Skeletal muscle tissue (tissue), 4 donors: ENCODE measurements around the gene ACTL10. TPM values are rescaled to one million over a fixed set of nuclear protein-coding genes. Genes with fewer than 3 reads are reported as not detected.

ENCODE experiments used
- H3K27ac ChIP-seq: one replicate; pipeline ENCODE4 v1.7.0; 2013; ENCODE audit warnings: mild to moderate bottlenecking, low read depth, low read length, inconsistent platforms
- H3K27me3 ChIP-seq, 3 donors: one replicate each; pipeline ENCODE4 v1.7.0; 2013; ENCODE audit warnings: low read length in 3 of 3; ENCODE audit not compliant: control insufficient read depth in 3 of 3, insufficient read depth in 3 of 3
- H3K36me3 ChIP-seq, 3 donors: one replicate each; pipeline ENCODE4 v1.7.0; 2013; ENCODE audit warnings: low read length in 3 of 3; ENCODE audit not compliant: control insufficient read depth in 3 of 3, insufficient read depth in 3 of 3
- H3K4me1 ChIP-seq, 3 donors: one replicate each; pipeline ENCODE4 v1.7.0; 2013; ENCODE audit warnings: low read length in 3 of 3, mild to moderate bottlenecking in 3 of 3; ENCODE audit not compliant: control insufficient read depth in 3 of 3, insufficient read depth in 3 of 3
- H3K4me3 ChIP-seq, 3 donors: one replicate each; pipeline ENCODE4 v1.7.0; 2013; ENCODE audit warnings: low read length in 3 of 3
- H3K9ac ChIP-seq, 3 donors: one replicate each; pipeline ENCODE4 v1.7.0; 2013; ENCODE audit warnings: low read length in 3 of 3, mild to moderate bottlenecking in 3 of 3, moderate library complexity in 2 of 3, low read depth in 1 of 3
- H3K9me3 ChIP-seq, 3 donors: one replicate each; pipeline ENCODE4 v1.7.0; 2013; ENCODE audit warnings: low read length in 3 of 3; ENCODE audit not compliant: control insufficient read depth in 3 of 3
- total RNA-seq: library from RNA; depleted of rRNA; stranded (reverse); fragments of >200 nt; gene quantifications from one replicate; pipeline ENCODE4 v1.2.3, GENCODE V29; 2014
- donor health status: Osteomylitis.

Gene ACTL10
- total RNA-seq, 1 donor from 2014 or later: 1.0 TPM

DNA sequence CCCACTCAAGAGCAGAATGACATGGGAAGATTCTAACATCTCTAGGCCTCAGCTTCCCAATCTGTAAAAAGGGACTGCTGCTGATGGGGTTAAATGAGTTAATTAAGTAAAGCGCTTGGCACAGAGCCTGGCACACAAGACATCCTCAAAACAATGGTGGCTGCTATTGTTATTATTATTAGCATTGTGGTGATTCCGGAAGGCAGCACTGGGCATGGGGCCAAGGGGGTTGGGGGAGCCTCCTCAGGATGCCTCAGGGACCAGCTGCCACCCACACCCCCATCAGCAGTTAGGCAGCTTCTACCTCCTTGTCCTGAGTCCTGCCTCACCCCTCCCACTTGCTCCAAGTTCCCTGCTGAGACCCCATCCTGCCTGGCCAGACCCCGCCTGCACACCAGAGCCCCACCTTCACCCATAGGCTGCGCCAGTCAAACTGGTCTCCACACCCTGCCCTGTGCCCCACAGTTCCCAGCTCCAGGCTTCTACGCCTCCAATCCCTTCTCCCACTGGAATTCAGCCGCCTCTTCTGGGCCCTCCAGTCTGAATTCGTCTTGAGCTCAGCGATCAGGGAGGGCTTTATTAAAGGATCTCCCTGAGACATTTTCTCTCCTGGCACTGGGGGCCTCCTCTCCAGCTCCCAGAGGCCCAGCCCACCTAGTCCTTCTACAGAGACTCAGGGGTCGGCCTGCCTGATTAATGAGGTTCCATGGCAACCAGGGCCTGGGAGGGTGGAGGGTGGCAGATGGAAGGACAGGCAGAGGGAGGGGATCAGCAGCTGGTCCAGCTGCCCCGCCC, 18.0 kb downstream of the ACTL10 start:
- Histone ChIP-seq H3K36me3 (no peaks in the 10 kb centered on the region), H3K4me3 (no peak overlapping the region), H3K27me3 (no peaks in the 10 kb centered on the region)

DNA sequence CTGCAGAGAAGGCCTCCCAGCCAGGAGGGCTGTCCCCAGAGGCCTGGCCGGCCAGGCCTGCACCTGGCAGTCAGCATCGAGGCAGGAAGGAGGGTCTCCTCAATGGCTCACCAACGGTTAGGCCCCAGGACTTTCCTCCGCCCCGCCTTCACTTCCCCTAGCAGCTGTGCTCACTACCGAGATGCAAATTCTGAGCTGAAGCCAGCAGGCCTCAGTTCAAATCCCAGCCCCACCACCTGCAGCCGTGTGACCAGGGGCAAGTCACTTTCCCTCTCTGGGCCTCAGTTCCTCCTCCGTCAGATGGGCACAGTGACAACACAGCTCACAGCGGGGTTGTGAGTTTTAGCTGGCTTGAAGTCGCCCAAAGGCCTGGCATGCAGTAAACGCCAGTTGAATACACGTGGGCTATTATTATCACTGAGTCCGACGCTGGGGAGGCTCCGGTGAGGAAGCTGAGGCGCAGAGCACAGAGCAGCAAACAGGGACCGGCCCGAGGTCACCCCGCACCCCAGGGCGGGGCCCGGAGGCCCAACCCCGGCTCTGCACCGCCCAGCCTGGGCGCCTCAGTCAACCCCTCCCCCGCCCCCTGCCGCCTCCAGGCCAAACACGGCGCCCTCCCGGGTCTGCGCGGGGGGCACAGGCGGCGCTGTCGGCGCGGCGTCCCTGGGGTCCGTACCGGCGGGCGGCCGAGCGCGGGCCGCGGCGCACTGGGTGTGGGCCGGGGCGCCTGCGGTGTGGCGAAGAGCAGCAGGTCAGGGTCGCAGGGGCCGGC, 18.8 kb downstream of the ACTL10 start:
- no peak overlapping the region for H3K27ac ChIP-seq
- H3K9me3 ChIP-seq: no peaks in the 10 kb centered on the region
- H3K4me3 ChIP-seq: peak overlapping the region in 2 of 3 donors; percentile 12 to 45
- no peaks in the 10 kb centered on the region for H3K36me3 ChIP-seq
- H3K4me1 ChIP-seq: peaks cover 12 to 21% (median 19%) of the 10 kb centered on the region in 3 donors
- H3K27me3 ChIP-seq: no peaks in the 10 kb centered on the region
- H3K9ac ChIP-seq: no peak overlapping the region

More for the DNA sequence above, 18.0 kb downstream of the ACTL10 start:
- Histone ChIP-seq H3K9me3 (no peaks in the 10 kb centered on the region), H3K4me1 (peaks cover 12 to 21% (median 19%) of the 10 kb centered on the region in 3 donors), H3K9ac (no peak overlapping the region), H3K27ac (no peak overlapping the region)

DNA sequence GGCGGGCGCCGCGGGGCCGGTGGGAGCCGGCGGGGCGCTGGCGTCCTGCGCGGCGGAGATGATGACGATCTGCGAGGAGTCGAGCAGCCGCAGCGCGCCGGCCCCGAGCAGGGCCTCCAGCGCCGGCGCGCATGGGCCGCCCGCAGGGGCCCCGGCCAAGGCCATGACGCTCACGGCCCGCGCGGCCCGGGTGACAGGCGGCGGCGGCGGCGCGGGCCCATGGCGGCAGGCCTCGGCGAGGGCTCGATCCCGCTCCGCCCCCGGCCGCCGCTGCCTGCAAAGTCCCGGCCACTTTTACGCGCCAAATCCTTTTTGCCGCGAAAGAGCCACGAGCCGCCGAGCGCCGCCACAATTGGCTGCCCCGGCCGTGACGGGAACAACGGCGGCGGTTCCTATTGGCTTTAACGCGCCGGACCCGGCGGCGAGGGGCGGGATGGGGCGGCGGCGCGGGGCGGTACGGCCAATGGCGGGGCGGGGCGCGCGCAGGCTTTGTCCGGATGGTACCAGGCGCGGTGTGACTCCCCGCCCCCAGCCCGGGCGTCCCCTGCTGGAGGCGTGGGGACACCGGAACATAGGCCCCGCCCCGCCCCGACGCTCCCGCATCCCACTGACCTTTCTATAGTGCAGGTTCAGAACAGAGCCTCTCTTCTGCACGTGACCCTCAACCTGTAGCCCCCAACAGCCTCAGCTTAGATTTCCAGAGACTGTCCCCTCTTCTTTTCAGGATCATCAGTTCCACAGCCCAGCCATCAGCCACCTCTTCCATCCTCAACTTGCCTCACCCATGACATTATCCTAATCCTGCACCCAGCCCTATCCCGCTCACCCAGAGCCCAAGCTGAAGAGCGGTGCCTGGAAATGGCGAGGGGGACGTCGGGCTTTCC, 19.6 kb downstream of the ACTL10 start, which contains the start of gene E2F1:
Gene E2F1 (minus strand): TSS at position 286 of the 884 bp plus-strand sequence. CDS start 121 bp downstream, at position 165.
- Histone ChIP-seq H3K9me3 (no peaks in the 10 kb centered on the region), H3K27me3 (no peaks in the 10 kb centered on the region), H3K27ac (no peak within 1 kb of the TSS), H3K36me3 (no peaks in the 10 kb centered on the region), H3K9ac (peak within 1 kb of the TSS in 1 of 3 donors; percentile 40), H3K4me3 (peak within 1 kb of the TSS; percentile 67 to 76 (median 72)), H3K4me1 (peaks cover 12 to 21% (median 19%) of the 10 kb centered on the region in 3 donors)

DNA sequence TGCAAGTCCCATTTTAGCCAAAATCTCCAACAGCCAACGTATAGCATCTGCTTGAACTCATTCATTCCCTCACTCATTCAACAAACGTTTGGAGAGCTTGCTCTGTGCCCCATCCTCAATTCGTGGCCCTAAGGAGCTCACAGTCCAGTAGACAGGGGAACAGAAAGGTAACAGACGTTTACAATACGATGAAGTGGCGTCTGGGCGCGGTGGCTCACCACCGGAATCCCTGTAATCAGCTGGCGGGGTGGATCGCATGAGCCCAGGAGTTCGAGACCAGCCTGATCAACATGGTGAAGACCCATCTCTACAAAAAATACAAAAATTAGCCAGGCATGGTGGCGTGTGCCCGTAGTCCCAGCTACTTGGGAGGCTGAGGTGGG, 20.2 kb downstream of the ACTL10 start:
- H3K9ac ChIP-seq: peak overlapping the region in 1 of 3 donors; percentile 40
- no peaks in the 10 kb centered on the region for H3K36me3 ChIP-seq
- no peaks in the 10 kb centered on the region for H3K9me3 ChIP-seq
- H3K4me3 ChIP-seq: peak overlapping the region; percentile 67 to 76 (median 72)
- no peak overlapping the region for H3K27ac ChIP-seq
- no peaks in the 10 kb centered on the region for H3K27me3 ChIP-seq
- H3K4me1 ChIP-seq: peaks cover 12 to 21% (median 19%) of the 10 kb centered on the region in 3 donors

DNA sequence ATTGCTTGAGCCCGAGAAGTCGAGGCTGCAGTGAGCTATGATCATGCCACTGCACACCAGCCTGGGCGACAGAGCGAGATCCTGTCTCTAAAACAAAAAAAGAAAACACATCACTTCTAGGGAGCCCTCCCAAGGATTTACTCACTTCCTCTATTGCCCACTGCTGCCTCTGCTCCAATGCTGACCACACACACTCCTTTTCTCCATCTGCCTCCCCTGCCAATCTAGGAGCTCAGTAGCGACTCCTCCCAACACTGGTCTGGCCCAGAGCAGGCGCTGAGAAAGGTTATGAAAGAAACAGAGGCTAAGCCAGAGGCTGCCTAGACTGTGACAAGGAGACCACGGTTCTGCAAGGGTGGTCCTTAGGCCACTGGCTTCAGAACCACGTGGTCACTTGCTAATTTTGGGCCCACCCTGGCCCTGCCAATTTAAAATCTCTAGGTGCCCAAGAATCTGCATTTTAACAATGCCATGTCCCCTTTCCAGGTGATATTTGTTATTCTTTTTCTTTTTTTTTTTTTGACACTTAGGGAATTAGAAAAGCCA, 20.7 kb downstream of the ACTL10 start:
- H3K36me3 ChIP-seq: no peaks in the 10 kb centered on the region
- H3K27ac ChIP-seq: no peak overlapping the region
- no peak overlapping the region for H3K4me3 ChIP-seq
- no peaks in the 10 kb centered on the region for H3K9me3 ChIP-seq
- H3K27me3 ChIP-seq: no peaks in the 10 kb centered on the region
- H3K9ac ChIP-seq: no peak overlapping the region
- peaks cover 12 to 21% (median 19%) of the 10 kb centered on the region in 3 donors for H3K4me1 ChIP-seq

DNA sequence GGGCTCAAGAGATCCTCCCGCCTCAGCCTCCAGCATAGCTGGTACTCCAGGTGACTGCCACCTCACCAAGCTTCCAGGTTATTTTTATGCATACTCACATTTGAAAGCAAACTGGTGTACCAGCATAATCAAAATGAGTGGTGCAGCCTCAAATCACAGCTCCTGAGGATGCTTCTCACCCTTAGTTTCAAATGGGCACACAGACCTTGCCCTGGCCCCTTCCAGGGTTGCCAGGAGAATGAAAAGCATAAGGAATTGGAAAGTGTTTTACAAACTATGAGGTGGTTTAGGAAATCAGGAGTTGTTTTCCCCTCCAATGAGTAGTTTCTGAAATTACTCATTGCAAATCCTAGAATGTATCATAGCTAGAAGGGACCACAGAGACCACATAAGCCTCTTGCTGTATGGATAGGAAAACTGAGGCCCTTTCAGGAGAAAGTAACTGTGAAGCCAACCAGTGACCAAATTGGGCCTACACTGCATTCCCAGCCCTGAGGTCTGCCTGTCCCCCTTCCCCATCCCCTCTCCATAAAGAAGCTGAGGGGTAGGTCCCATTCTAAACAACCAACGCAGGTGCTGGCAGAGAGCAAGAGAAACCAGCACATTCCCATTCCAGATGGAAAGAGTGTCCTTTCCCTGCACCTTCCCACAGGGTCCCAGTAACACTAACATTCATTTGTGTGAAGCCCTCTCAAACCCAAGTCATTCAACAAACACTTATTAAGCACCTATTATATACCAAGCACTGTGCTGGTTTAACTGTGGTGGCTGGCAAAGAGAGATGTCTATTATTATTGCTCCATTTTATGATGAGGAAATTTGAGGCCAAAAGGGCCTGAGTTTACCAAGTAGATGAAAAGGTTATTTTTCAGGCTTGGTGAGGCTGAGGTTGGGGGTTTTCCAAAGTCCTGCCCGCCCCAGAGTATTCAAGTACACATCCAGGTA, 21.5 kb downstream of the ACTL10 start:
- Histone ChIP-seq H3K4me3 (no peak overlapping the region), H3K9me3 (no peaks in the 10 kb centered on the region), H3K27ac (no peak overlapping the region), H3K36me3 (no peaks in the 10 kb centered on the region), H3K4me1 (peaks cover 12 to 21% (median 19%) of the 10 kb centered on the region in 3 donors), H3K9ac (no peak overlapping the region), H3K27me3 (no peaks in the 10 kb centered on the region)

DNA sequence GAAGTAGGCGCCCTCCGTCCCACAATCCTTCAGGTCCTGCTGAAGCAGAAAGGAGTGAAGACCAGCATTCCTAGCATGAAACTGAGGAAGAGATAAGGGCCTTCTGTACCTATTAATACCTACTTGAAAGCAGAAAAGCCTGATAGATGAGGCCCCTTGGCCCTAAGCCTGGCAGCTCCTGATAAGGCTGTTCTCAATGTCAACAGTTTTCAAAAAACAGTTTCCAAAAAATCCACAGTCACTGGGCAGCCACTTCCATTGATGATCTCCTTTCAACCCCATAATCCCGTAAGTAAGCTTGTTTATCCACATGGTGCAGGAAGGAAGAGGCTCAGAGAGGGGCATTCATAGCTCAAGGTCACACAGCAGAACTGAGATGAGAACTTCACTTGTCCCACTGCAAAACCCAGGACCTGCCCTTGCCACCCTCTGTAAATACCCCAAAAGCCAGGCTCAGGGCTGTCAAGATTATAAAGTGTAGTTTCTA, 22.2 kb downstream of the ACTL10 start:
- H3K9me3 ChIP-seq: no peaks in the 10 kb centered on the region
- H3K4me3 ChIP-seq: no peak overlapping the region
- no peaks in the 10 kb centered on the region for H3K27me3 ChIP-seq
- no peak overlapping the region for H3K9ac ChIP-seq
- no peaks in the 10 kb centered on the region for H3K36me3 ChIP-seq
- H3K4me1 ChIP-seq: peaks cover 12 to 19% (median 19%) of the 10 kb centered on the region in 3 donors
- no peak overlapping the region for H3K27ac ChIP-seq

DNA sequence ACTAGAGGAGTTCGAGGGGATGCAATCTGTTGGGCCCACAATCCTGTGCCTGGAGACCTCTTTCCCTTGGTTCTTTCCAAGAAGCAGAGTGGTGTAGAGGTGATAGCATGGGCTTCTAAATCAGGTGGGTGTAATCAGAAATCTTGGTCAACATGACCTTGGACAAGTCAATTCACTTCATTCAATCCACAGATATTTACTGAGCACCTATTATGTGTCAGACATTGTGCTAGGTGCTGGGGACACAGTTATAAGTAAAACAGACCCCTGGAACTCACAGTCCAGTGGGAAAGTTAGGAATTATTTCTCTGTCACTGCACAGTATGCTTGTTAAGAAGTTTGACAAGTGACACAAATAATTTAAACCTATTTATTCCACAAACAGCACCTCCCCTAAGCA, 22.8 kb downstream of the ACTL10 start:
- Histone ChIP-seq H3K4me3 (no peak overlapping the region), H3K9me3 (no peaks in the 10 kb centered on the region), H3K27ac (no peak overlapping the region), H3K36me3 (no peaks in the 10 kb centered on the region), H3K4me1 (peaks cover 13 to 19% (median 17%) of the 10 kb centered on the region in 3 donors), H3K9ac (no peak overlapping the region), H3K27me3 (no peaks in the 10 kb centered on the region)
